Embryonic facial prominence (tissue), 1 donor: ENCODE measurements around the gene MXD3.

ENCODE experiments used
- DNase-seq: peaks from one replicate; pipeline ENCODE4 v3.0.0-alpha.2; 2016; ENCODE audit errors: extremely low spot score

The MXD3 gene

DNA sequence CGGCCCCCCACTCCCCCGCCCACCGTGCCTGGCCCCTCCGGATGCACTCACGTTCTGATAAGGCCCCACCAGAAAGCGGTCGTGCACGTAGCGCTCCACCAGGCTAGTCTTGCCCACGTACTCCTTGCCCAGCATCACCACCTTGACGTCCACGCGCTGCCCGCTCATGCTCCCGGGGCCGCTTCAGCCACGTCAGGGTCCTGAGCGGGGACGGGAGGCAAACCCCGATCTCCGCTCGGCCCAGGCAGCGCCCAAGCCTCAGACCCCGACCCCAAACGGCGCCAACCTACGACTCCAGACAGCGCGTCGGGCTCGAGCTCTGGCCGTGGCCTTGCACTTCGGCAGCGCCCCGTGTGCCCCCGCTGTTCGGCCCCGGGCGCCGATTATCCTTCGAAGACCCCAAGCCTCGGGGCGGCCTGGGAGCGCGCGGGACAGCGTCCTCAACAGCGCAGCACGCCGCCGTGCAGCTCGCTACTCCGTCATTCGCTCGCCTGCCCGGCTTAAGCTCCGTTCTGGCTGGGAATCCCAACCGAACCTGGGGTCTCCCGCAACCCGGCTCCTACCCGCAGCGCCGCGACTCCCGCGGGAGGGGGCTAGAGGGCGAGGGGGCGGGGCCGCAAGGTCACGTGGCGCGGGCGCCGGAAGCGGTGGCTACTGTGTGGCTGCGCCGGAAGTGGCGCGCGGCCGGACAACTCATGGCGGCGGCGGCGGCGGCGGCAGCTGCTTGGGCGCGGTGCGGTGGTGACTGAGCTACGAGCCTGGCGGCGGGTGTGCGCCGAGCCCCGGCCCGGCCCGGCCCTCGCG lies 8.4 kb downstream of the MXD3 start, which contains the start of the genes PRELID1 and RAB24:
Gene PRELID1, plus strand, starts transcription at position 679 of the 804 bp plus-strand sequence. CDS start 187 bp downstream, outside the sequence.
Gene RAB24, minus strand, starts transcription at position 599 of the 804 bp plus-strand sequence. Its CDS starts 431 bp downstream, at position 168.
- DNase-seq, result peak; percentile 71

- no peak for DNase-seq
Measured at GRCh38 chr5:177302354-177303110, 9.2 kb downstream of the MXD3 start.

DNA sequence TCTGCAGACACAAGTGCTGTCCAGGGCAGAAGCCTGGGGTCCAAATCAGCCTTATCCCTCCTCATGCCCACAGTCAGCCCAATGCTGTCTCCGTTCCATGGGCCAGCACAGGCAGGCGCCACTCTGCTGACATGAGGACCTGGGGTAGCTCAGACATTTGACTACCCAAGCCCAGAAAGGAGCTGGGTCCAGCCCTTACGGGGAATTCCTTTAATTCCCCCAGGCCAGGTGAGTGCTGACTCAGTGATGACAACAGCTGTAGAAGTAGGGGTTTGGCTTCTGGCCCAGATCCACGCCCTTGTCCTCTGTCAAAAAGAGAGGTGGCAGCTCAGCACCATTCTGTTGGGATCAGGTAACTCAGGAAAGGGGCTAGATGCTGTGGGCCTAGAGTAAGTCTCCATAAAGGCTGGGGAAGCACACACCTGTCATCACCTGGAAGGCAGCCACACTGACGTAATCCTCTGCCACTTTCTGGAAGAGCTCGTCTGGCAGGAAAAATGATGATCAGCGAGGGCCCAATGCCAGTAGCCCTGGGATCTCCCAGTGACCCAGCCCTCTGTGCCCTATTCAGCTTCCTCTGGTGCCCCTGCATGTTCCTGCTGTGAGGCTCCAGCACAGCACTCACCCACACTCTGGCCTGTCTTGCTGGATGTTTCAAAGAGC lies 10.1 kb downstream of the MXD3 start:
- no peak for DNase-seq

- DNase-seq, result no peak
Measured at GRCh38 chr5:177300951-177301350, 10.7 kb downstream of the MXD3 start.

GRCh38 chr5:177300236-177300880 lies 11.3 kb downstream of the MXD3 start:
- no peak for DNase-seq

DNA sequence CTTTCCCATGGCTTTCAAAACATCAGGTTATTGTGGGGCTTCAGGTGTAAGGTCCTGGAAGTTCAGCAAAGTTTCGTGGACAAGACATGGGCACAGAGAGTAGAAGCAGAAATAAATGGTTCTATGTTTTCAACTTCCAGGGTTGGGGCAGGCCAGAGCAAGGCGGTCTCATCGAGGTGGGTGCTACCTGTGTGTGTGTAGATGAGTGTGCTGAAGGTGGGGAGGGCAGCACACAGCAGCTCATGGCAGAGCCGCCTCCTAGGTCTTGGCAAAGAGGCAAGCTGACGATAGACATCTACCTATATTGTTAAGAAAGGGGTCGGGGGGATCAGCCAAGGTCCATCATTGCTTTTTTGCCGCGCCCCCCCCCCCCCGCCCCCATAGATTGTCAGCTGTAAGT lies 12.0 kb downstream of the MXD3 start:
- DNase-seq, result no peak

GRCh38 chr5:177297922-177298321 lies 13.8 kb downstream of the MXD3 start:
- no peak for DNase-seq

DNA sequence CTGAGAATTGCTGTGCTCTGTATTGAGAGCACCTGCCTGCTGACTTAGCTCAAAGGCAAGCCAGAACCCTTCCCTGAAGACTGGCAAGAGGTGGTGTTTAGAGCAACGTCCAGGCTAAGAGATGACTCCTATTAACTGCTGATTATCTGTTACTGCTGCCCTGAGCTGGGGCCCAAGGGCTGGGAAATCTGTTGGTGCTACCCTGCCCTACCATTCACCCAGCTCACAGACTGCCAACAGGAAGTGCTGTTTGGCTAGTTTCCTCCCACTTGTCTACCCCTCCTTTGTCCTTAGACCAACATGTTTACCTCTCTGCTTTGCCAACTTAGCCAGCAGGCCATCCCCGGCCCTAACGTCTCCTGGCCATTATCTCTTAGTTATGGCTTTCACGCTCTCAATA lies 15.1 kb downstream of the MXD3 start:
- no peak for DNase-seq

GRCh38 chr5:177295924-177296323 lies 15.8 kb downstream of the MXD3 start:
- DNase-seq, result no peak

- DNase-seq, result no peak
Measured at GRCh38 chr5:177294632-177295031, 17.1 kb downstream of the MXD3 start.

- no peak for DNase-seq
Measured at GRCh38 chr5:177293819-177294581, 17.7 kb downstream of the MXD3 start.

DNA sequence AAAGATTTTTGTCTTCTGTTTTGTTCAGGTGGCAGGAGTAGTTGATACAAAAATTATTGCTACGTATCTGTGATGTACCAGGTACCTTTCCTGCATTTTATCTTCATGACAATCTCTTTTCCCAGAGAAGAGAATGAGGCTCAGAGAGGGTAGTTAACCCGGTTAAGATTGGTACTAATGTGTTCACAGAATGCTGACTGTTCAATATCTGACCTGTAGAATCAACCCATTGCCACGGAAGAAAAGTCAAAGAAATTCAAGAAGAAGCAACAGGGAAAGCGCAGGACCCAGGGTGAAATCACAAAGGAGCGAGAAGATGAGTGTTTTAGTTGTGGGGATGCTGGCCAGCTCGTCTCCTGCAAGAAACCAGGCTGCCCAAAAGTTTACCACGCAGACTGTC lies 20.0 kb downstream of the MXD3 start:
- no peak for DNase-seq

DNA sequence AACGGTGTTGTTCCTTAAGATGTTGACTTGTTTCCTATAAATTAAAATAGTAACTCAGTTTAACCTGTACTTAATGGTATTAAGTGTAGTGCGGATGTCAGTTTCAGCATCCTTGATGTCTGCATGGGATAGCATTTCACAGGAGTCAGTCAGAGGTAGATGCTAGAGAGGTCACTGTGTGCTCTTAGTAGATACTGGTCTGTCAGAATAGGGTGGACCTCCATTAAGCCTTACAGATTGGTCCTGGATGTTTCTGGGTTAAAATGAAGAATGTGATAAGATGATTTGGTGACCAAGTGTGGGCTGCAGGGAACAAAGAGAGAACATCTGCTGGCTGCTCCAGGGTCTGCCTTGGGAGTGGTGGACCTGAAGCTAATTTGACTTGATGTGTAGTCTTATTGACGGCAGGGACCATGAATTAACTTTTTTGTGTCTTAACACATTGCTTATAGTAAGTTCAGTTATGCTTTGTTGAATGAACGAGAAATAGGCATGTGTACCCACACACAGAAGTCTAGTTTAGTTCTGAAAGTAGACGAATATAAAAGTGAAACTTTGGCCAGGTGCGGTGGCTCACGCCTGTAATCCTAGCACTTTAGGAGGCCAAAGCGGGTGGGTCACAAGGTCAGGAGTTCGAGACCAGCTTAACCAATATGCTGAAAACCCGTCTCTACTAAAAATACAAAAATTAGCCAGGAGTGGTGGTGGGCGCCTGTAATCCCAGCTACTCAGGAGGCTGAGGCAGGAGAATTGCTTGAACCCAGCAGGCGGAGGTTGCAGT lies 20.7 kb downstream of the MXD3 start:
- no peak for DNase-seq

GRCh38 chr5:177288191-177288590 lies 23.5 kb downstream of the MXD3 start:
- no peak for DNase-seq

DNA sequence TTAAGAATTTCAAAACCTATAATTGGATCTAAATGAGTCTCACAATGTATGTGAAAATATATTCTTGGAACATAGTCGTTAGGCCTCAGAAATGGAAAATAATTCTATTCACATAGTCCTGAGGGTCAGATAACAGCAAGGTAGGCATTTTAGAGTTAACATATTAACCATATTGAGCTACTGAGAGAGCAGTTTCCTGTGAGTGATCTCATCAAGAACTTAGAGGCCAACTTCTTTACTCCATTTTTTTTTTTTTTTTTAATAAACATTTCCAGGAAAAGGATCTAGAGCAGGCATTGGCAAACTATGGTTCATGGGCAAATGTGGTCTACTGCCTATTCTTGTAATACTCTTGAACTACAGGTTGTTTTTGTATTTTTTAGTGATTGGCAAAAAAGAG lies 34.8 kb downstream of the MXD3 start:
- no peak for DNase-seq

DNA sequence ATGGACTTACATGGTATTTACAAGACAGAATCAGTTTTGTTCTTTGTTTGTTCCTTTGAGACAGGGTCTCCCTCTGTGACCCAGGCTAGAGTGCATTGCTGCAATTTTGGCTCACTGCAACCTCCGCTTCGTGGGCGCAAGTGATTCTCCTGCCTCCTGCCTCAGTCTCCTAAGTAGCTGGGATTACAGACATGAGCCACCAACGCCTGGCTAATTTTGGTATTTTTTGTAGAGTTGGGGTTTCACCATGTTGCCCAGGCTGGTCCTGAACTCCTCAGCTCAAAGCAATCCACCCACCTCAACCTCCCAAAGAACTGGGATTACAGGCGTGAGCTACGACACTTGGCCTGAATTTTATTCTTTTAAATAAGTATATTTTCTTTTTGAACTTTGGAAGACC lies 35.8 kb downstream of the MXD3 start:
- no peak for DNase-seq

DNA sequence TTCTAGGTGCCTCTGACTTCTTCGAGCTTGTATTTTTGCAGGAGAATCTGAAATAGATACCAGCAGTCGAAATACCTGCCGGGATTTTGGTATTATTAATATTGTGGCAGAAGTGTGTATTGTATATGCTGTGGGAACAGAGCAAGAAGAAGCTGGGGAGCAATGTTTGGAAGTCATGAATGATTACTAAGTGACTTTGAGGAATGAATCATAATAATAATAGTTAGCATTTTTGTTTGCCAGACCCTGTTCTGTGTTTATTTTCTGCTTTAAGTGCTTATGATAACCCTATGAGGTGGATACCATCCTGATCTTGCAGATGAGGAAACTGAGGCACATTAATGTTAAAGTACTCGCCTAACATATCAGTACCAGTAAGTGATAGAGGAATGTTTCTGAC lies 40.6 kb downstream of the MXD3 start:
- no peak for DNase-seq

- no peak for DNase-seq
Measured at GRCh38 chr5:177270653-177271052, 41.0 kb downstream of the MXD3 start.

- no peak for DNase-seq
Measured at GRCh38 chr5:177269976-177270375, 41.7 kb downstream of the MXD3 start.

DNA sequence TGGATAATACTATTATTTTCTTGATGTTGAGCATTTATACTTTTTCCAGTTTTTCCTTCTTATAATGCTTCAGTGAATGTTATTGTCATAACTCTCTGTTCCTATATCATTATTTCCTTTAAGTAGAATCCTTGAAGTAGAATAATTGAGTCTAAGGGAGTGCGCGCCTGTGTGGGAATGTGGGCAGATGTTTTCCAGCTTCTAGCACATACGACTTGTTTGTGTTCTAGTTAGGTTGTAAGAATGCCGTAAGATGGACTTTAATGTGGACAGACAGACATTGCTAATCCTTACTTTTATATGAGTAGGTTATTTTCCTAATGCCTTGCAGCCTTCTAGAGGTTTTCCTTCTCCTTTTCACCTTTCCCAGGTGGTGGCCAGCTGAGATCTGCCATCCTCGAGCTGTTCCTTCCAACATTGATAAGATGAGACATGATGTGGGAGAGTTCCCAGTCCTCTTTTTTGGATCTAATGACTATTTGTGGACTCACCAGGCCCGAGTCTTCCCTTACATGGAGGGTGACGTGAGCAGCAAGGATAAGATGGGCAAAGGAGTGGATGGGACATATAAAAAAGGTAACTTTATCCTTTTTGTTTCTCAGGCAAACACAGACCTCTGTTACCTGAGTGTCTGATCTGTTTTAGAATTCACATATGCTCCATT lies 42.3 kb downstream of the MXD3 start:
- DNase-seq, result no peak
